OCI-LY3 (cell line): ENCODE results near the gene AGR3.

Source experiments
- H2AFZ ChIP-seq: fragments of 200-600, 300-600 bp; shearing (Covaris generic); 2 replicates; pipeline ENCODE4 v1.6.0; 2014; ENCODE audit warnings: antibody characterized with exemption, low read depth, low read length
- H3K27ac ChIP-seq: fragments of 200-600, 300-600 bp; sonication (generic); 2 replicates; pipeline ENCODE4 v1.5.1; 2014; ENCODE audit warnings: mild to moderate bottlenecking, low read length, moderate library complexity, mixed read lengths
- H3K27me3 ChIP-seq: fragments of 200-600, 300-600 bp; sonication (generic); 2 replicates; pipeline ENCODE4 v1.6.1; 2014; ENCODE audit warnings: low read depth, low read length, mixed read lengths
- H3K36me3 ChIP-seq: fragments of 200-600, 300-600 bp; sonication (generic); replicated peaks from 2 replicates; pipeline ENCODE3; 2014; ENCODE audit warnings: low read depth, low read length, mixed read lengths
- H3K4me1 ChIP-seq: fragments of 300-600, 200-600 bp; sonication (generic); 2 replicates; pipeline ENCODE4 v1.6.1; 2014; ENCODE audit warnings: low read length, mixed read lengths
- H3K4me2 ChIP-seq: fragments of 200-600, 300-600 bp; sonication (generic); 2 replicates; pipeline ENCODE4 v1.6.1; 2014; ENCODE audit warnings: low read length, mixed read lengths
- H3K4me3 ChIP-seq: fragments of 300-600, 200-600 bp; sonication (generic); 2 replicates; pipeline ENCODE4 v1.5.1; 2014; ENCODE audit warnings: antibody characterized with exemption, mild to moderate bottlenecking, low read length, moderate library complexity
- H3K79me2 ChIP-seq: fragments of 300-600, 200-600 bp; shearing (Covaris generic); 2 replicates; pipeline ENCODE4 v1.6.1; 2014; ENCODE audit warnings: mild to moderate bottlenecking, low read length, mixed read lengths
- H3K9ac ChIP-seq: fragments of 300-600, 200-600 bp; shearing (Covaris generic); 2 replicates; pipeline ENCODE4 v1.6.0; 2014; ENCODE audit warnings: mild to moderate bottlenecking, low read length, moderate library complexity
- H3K9me3 ChIP-seq: fragments of 200-600, 300-600 bp; shearing (Covaris generic); 2 replicates; pipeline ENCODE4 v1.6.1; 2014; ENCODE audit warnings: low read length, mixed read lengths; ENCODE audit not compliant: insufficient read depth
- H4K20me1 ChIP-seq: fragments of 200-600, 300-600 bp; sonication (generic); 2 replicates; pipeline ENCODE4 v1.6.1; 2016; ENCODE audit warnings: low read length, mixed read lengths; ENCODE audit not compliant: insufficient read depth
- CTCF ChIP-seq: fragments of 200-600, 300-600 bp; sonication (generic); IDR thresholded peaks from 2 replicates; pipeline ENCODE4 v1.5.1; 2014; ENCODE audit warnings: antibody characterized with exemption, low read length, low read depth
- EZH2phosphoT487 ChIP-seq: fragments of 200-600 bp; shearing (Covaris generic); IDR thresholded peaks from 2 replicates; pipeline ENCODE4 v1.6.1; 2018; ENCODE audit warnings: antibody characterized with exemption, mixed run types, low read depth

Gene AGR3

DNA sequence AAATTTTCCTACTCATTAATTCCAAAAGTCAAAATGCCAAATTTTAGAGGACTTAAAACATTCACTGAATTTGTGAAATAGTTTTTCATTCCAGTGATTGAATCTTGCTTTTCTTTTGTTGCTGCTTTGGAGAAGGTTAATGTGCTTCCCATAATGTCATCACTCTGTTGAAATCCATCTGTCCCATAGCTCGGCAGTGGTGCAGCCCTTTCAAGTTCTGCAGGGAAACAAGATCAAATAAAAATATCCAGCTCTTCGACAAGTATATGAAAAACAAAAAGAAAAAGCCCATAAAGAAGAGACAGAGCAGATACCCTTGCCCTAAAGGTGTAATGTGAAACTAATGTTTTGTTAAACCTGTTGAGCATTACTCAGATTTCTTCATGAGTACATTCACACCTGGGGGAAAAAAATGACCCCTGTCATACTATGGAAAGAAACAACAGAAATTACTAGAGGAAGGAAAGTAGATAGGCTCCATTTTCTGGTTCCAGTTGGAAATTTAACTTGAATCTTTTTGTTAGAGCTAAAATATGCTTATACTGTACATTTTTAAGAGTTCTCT, 35.1 kb downstream of the AGR3 start:
- no peak overlapping the region for H3K9ac ChIP-seq
- no peaks in the 10 kb centered on the region for H3K9me3 ChIP-seq
- no peak overlapping the region for H2AFZ ChIP-seq
- no peak overlapping the region for H3K27ac ChIP-seq
- H3K36me3 ChIP-seq, result no peaks in the 10 kb centered on the region
- H3K79me2 ChIP-seq, result no peaks in the 10 kb centered on the region
- TF ChIP-seq CTCF (no peak), EZH2phosphoT487 (no peak)
- H3K4me3 ChIP-seq, result no peak overlapping the region
- peaks cover 3% of the 10 kb centered on the region for H3K4me1 ChIP-seq
- H3K27me3 ChIP-seq, result no peaks in the 10 kb centered on the region
- no peak overlapping the region for H3K4me2 ChIP-seq
- H4K20me1 ChIP-seq, result no peaks in the 10 kb centered on the region

DNA sequence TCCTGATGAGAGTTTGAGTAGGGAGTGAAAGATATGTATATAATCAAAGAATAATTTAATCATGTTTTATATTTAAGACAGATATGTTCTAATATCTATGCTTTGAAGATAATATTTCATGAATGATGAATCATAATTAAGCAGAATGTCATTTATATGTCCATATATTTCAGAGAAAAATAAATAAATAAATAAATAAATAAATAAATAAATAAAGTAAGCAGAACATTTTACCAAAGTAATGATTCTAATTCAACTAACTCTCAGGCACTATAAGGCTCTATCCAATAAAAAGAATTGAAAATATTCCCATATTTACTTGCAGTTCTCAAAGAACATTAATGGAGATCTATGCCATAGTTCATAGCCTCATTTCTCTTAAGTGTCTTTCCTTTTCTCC, 36.0 kb downstream of the AGR3 start:
- H3K4me3 ChIP-seq, result no peak overlapping the region
- no peaks in the 10 kb centered on the region for H3K4me1 ChIP-seq
- no peak overlapping the region for H3K9ac ChIP-seq
- H2AFZ ChIP-seq, result no peak overlapping the region
- no peaks in the 10 kb centered on the region for H3K36me3 ChIP-seq
- H3K9me3 ChIP-seq, result no peaks in the 10 kb centered on the region
- no peaks in the 10 kb centered on the region for H3K27me3 ChIP-seq
- TF ChIP-seq CTCF (no peak), EZH2phosphoT487 (no peak)
- H4K20me1 ChIP-seq, result no peaks in the 10 kb centered on the region
- H3K79me2 ChIP-seq, result no peaks in the 10 kb centered on the region
- no peak overlapping the region for H3K27ac ChIP-seq
- H3K4me2 ChIP-seq, result no peak overlapping the region

DNA sequence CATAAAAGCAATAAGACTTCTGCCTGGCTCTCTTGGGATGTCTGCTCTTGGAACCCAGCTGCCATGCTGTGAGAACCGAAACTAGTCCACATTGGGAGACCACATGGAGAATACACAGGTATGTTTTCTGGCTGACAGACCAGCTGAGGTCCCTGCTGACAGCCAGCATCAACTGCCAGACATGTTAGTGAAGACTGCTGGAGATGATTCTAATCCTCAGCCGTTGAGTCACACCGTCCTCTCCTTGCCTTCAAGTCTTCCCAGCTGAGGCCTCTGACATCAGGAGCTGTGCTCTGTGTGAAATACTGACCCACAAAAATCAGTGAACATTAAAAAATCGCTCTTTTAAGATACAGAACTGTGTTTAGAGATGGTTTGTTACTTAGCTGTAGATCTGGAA, 40.1 kb downstream of the AGR3 start:
- Histone ChIP-seq H3K79me2 (no peaks in the 10 kb centered on the region), H3K27me3 (no peaks in the 10 kb centered on the region), H4K20me1 (no peaks in the 10 kb centered on the region), H3K4me1 (no peaks in the 10 kb centered on the region), H3K4me3 (no peak overlapping the region), H3K36me3 (no peaks in the 10 kb centered on the region), H3K9me3 (no peaks in the 10 kb centered on the region), H3K27ac (no peak overlapping the region), H2AFZ (no peak overlapping the region), H3K9ac (no peak overlapping the region), H3K4me2 (no peak overlapping the region)
- TF ChIP-seq CTCF (no peak), EZH2phosphoT487 (no peak)

DNA sequence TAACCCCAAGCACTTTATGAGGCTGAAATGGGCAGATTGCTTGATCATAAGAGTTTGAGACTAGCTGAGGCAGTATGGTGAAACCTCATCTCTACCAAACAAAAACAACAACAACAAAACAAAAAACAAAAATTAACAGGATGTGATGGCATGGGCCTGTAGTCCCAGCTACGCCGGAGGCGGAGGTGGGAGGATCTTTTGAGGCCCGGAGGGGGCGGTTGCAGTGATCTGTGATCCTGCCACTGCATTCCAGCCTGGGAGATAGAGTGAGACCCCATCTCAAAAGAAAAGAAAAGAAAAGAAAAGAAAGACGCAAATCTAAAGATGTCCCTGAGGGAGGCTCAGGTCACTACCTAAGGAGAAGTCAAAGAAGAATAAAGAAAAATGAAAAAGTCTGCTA, 41.7 kb downstream of the AGR3 start:
- H3K4me2 ChIP-seq, result no peak overlapping the region
- TF ChIP-seq CTCF, result no peak
- TF ChIP-seq EZH2phosphoT487, result no peak

More for the DNA sequence above, 41.7 kb downstream of the AGR3 start:
- Histone ChIP-seq H4K20me1 (no peaks in the 10 kb centered on the region), H2AFZ (no peak overlapping the region), H3K4me1 (no peaks in the 10 kb centered on the region), H3K9me3 (no peaks in the 10 kb centered on the region), H3K79me2 (no peaks in the 10 kb centered on the region), H3K9ac (no peak overlapping the region), H3K36me3 (no peaks in the 10 kb centered on the region), H3K4me3 (no peak overlapping the region), H3K27me3 (no peaks in the 10 kb centered on the region), H3K27ac (no peak overlapping the region)
